ENCODE measurements around the gene SMPDL3A. TPM values are rescaled to one million over a fixed set of nuclear protein-coding genes. Genes with fewer than 3 reads are reported as not detected.

The SMPDL3A gene
- total RNA-seq, 2 experiments from 2014 or later = not detected

GRCh38 chr6:122791310-122791679 lies 2.2 kb downstream of the SMPDL3A start:
- peaks cover 46% of the 10 kb centered on the region for H3K27me3 Mint-ChIP-seq
- ChIA-PET POLR2A (no interaction called here), CTCF (interaction anchor here (0.7 kb wide), 1 partner anchor 12 kb away, joined by 4 read pairs; no protein-coding TSS in a partner anchor)
- DNase-seq (no peak), ATAC-seq (no peak)
- H3K36me3 Mint-ChIP-seq (ENCODE audit: low read depth) = no peaks in the 10 kb centered on the region
- no peak overlapping the region for H3K27ac Mint-ChIP-seq
- intact Hi-C loops (cut with DNase I, micrococcal nuclease) = no loop called here
- H3K4me3 Mint-ChIP-seq = no peak overlapping the region
- H3K4me1 Mint-ChIP-seq = peaks cover 16% of the 10 kb centered on the region
- H3K9me3 Mint-ChIP-seq (ENCODE audit: low read depth) = no peaks in the 10 kb centered on the region

GRCh38 chr6:122792766-122793165 lies 3.7 kb downstream of the SMPDL3A start:
- intact Hi-C loops (cut with DNase I, micrococcal nuclease) = no loop called here
- POLR2A ChIA-PET = no interaction called here
- Mint-ChIP-seq H3K9me3 (ENCODE audit: low read depth) (no peaks in the 10 kb centered on the region), H3K4me3 (no peak overlapping the region), H3K27me3 (peaks cover 37% of the 10 kb centered on the region), H3K27ac (no peak overlapping the region), H3K4me1 (peaks cover 16% of the 10 kb centered on the region), H3K36me3 (ENCODE audit: low read depth) (no peaks in the 10 kb centered on the region)
- DNase-seq (no peak), ATAC-seq (no peak)
- CTCF ChIA-PET = interaction anchor here (0.7 to 1.3 kb wide), 3 partner anchors 10 to 47 kb away, joined by 3 to 4 read pairs (median 3); no protein-coding TSS in a partner anchor

- Mint-ChIP-seq H3K9me3 (ENCODE audit: low read depth) (no peaks in the 10 kb centered on the region), H3K36me3 (ENCODE audit: low read depth) (no peaks in the 10 kb centered on the region), H3K4me3 (no peak overlapping the region), H3K27me3 (peaks cover 10% of the 10 kb centered on the region), H3K27ac (no peak overlapping the region), H3K4me1 (no peaks in the 10 kb centered on the region)
- DNase-seq (no peak), ATAC-seq (no peak)
- ChIA-PET CTCF (interaction anchor here (0.6 to 1.4 kb wide), 4 partner anchors 9 to 66 kb away, joined by 3 to 4 read pairs (median 3); no protein-coding TSS in a partner anchor), POLR2A (no interaction called here)
- intact Hi-C loops (cut with DNase I, micrococcal nuclease) = no loop called here
Measured at GRCh38 chr6:122797537-122797936, 8.5 kb downstream of the SMPDL3A start.

GRCh38 chr6:122798099-122798641 lies 9.1 kb downstream of the SMPDL3A start:
- peaks cover 4% of the 10 kb centered on the region for H3K27me3 Mint-ChIP-seq
- POLR2A ChIA-PET = no interaction called here
- intact Hi-C loops (cut with DNase I, micrococcal nuclease) = no loop called here
- DNase-seq = peak; percentile 21
- no peak overlapping the region for H3K4me3 Mint-ChIP-seq
- CTCF ChIA-PET = interaction anchor here (0.6 to 1.4 kb wide), 5 partner anchors 14 to 404 kb away, joined by 3 to 4 read pairs (median 3); no protein-coding TSS in a partner anchor
- peak; percentile 86 for ATAC-seq
- no peak overlapping the region for H3K27ac Mint-ChIP-seq
- H3K36me3 Mint-ChIP-seq (ENCODE audit: low read depth) = no peaks in the 10 kb centered on the region
- H3K4me1 Mint-ChIP-seq = no peaks in the 10 kb centered on the region
- H3K9me3 Mint-ChIP-seq (ENCODE audit: low read depth) = no peaks in the 10 kb centered on the region

- ATAC-seq (no peak), DNase-seq (no peak)
- ChIA-PET CTCF (no interaction called here), POLR2A (no interaction called here)
- Mint-ChIP-seq H3K27ac (no peak overlapping the region), H3K4me3 (no peak overlapping the region), H3K9me3 (ENCODE audit: low read depth) (no peaks in the 10 kb centered on the region), H3K27me3 (peaks cover 3% of the 10 kb centered on the region), H3K4me1 (no peaks in the 10 kb centered on the region), H3K36me3 (ENCODE audit: low read depth) (no peaks in the 10 kb centered on the region)
- intact Hi-C loops (cut with DNase I, micrococcal nuclease) = no loop called here
Measured at GRCh38 chr6:122799140-122799745, 10.2 kb downstream of the SMPDL3A start.

GRCh38 chr6:122799916-122800686 lies 11.0 kb downstream of the SMPDL3A start:
- H3K4me1 Mint-ChIP-seq = no peaks in the 10 kb centered on the region
- ChIA-PET POLR2A (no interaction called here), CTCF (no interaction called here)
- ATAC-seq = no peak
- no peaks in the 10 kb centered on the region for H3K9me3 Mint-ChIP-seq (ENCODE audit: low read depth)
- DNase-seq = no peak
- H3K36me3 Mint-ChIP-seq (ENCODE audit: low read depth) = no peaks in the 10 kb centered on the region
- H3K27ac Mint-ChIP-seq = no peak overlapping the region
- intact Hi-C loops (cut with DNase I, micrococcal nuclease) = no loop called here
- H3K4me3 Mint-ChIP-seq = no peak overlapping the region
- peaks cover 3% of the 10 kb centered on the region for H3K27me3 Mint-ChIP-seq

GRCh38 chr6:122800906-122801305 lies 11.8 kb downstream of the SMPDL3A start:
- ATAC-seq (no peak), DNase-seq (no peak)
- POLR2A ChIA-PET = no interaction called here
- Mint-ChIP-seq H3K36me3 (ENCODE audit: low read depth) (no peaks in the 10 kb centered on the region), H3K27me3 (peaks cover 3% of the 10 kb centered on the region), H3K27ac (no peak overlapping the region), H3K9me3 (ENCODE audit: low read depth) (no peaks in the 10 kb centered on the region), H3K4me3 (no peak overlapping the region), H3K4me1 (no peaks in the 10 kb centered on the region)
- CTCF ChIA-PET = interaction anchor here (1.6 kb wide), 1 partner anchor 38 kb away, joined by 4 read pairs; no protein-coding TSS in a partner anchor
- intact Hi-C loops (cut with DNase I, micrococcal nuclease) = no loop called here

- Mint-ChIP-seq H3K27ac (no peak overlapping the region), H3K36me3 (ENCODE audit: low read depth) (no peaks in the 10 kb centered on the region), H3K9me3 (ENCODE audit: low read depth) (no peaks in the 10 kb centered on the region), H3K4me1 (no peaks in the 10 kb centered on the region), H3K4me3 (no peak overlapping the region), H3K27me3 (peaks cover 3% of the 10 kb centered on the region)
- intact Hi-C loops (cut with DNase I, micrococcal nuclease) = no loop called here
- CTCF ChIA-PET = interaction anchor here (1.6 kb wide), 1 partner anchor 38 kb away, joined by 4 read pairs; no protein-coding TSS in a partner anchor
- ATAC-seq (no peak), DNase-seq (no peak)
- POLR2A ChIA-PET = no interaction called here
Measured at GRCh38 chr6:122801397-122801796, 12.3 kb downstream of the SMPDL3A start.

GRCh38 chr6:122803171-122803661 lies 14.2 kb downstream of the SMPDL3A start:
- ChIA-PET CTCF (interaction anchor here (0.8 to 1.2 kb wide), 2 partner anchors 10 to 12 kb away, joined by 4 read pairs; no protein-coding TSS in a partner anchor), POLR2A (no interaction called here)
- Mint-ChIP-seq H3K27me3 (peaks cover 3% of the 10 kb centered on the region), H3K27ac (no peak overlapping the region), H3K9me3 (ENCODE audit: low read depth) (no peaks in the 10 kb centered on the region), H3K4me1 (no peaks in the 10 kb centered on the region), H3K4me3 (no peak overlapping the region), H3K36me3 (ENCODE audit: low read depth) (no peaks in the 10 kb centered on the region)
- DNase-seq (no peak), ATAC-seq (no peak)
- intact Hi-C loops (cut with DNase I, micrococcal nuclease) = no loop called here

GRCh38 chr6:122804962-122805485 lies 16.0 kb downstream of the SMPDL3A start:
- no peak for DNase-seq
- no peaks in the 10 kb centered on the region for H3K36me3 Mint-ChIP-seq (ENCODE audit: low read depth)
- H3K27ac Mint-ChIP-seq = no peak overlapping the region
- H3K4me3 Mint-ChIP-seq = no peak overlapping the region
- POLR2A ChIA-PET = no interaction called here
- H3K4me1 Mint-ChIP-seq = no peaks in the 10 kb centered on the region
- intact Hi-C loops (cut with DNase I, micrococcal nuclease) = no loop called here
- CTCF ChIA-PET = no interaction called here
- no peaks in the 10 kb centered on the region for H3K9me3 Mint-ChIP-seq (ENCODE audit: low read depth)
- H3K27me3 Mint-ChIP-seq = peaks cover 3% of the 10 kb centered on the region
- no peak for ATAC-seq

- intact Hi-C loops (cut with DNase I, micrococcal nuclease) = no loop called here
- DNase-seq (no peak), ATAC-seq (no peak)
- no peaks in the 10 kb centered on the region for H3K27me3 Mint-ChIP-seq
- H3K4me3 Mint-ChIP-seq = no peak overlapping the region
- H3K4me1 Mint-ChIP-seq = no peaks in the 10 kb centered on the region
- H3K9me3 Mint-ChIP-seq (ENCODE audit: low read depth) = no peaks in the 10 kb centered on the region
- no peaks in the 10 kb centered on the region for H3K36me3 Mint-ChIP-seq (ENCODE audit: low read depth)
- ChIA-PET POLR2A (interaction anchor here (0.6 kb wide), 1 partner anchor 34 kb away, joined by 4 read pairs; no protein-coding TSS in a partner anchor), CTCF (interaction anchor here (0.8 to 0.9 kb wide), 2 partner anchors 9 to 32 kb away, joined by 3 read pairs; no protein-coding TSS in a partner anchor)
- H3K27ac Mint-ChIP-seq = no peak overlapping the region
Measured at GRCh38 chr6:122806291-122806690, 17.2 kb downstream of the SMPDL3A start.
